ENCODE data around the gene DEAF1.

The DEAF1 gene

GRCh38 chr11:673866-674265, 21.2 kb downstream of the DEAF1 start:
- TF ChIP-seq REST (IDR thresholded peaks at IDR 0.05; ENCODE audit: insufficient read depth in 1 of 2, low read depth in 2 of 2, low read length in 2 of 2) = no peak
- TF ChIP-seq FOXP2 (optimal IDR thresholded peaks at IDR 0.05; ENCODE audit: borderline replicate concordance, extremely low read depth, extremely low read length, insufficient read depth) = no peak
- TF ChIP-seq SIN3A (IDR thresholded peaks at IDR 0.05; ENCODE audit: borderline replicate concordance, insufficient read depth, low read length) = no peak
- no peak for TF ChIP-seq POLR2AphosphoS5 (IDR thresholded peaks at IDR 0.05; ENCODE audit: low read depth, low read length)
- no peak for TF ChIP-seq TAF1 (IDR thresholded peaks at IDR 0.05; ENCODE audit: borderline replicate concordance, insufficient read depth, low read length)

- TF ChIP-seq POLR2AphosphoS5 (IDR thresholded peaks at IDR 0.05; ENCODE audit: low read depth, low read length) (no peak), REST (IDR thresholded peaks at IDR 0.05; ENCODE audit: insufficient read depth in 1 of 2, low read depth in 2 of 2, low read length in 2 of 2) (no peak), FOXP2 (optimal IDR thresholded peaks at IDR 0.05; ENCODE audit: borderline replicate concordance, extremely low read depth, extremely low read length, insufficient read depth) (no peak), TAF1 (IDR thresholded peaks at IDR 0.05; ENCODE audit: borderline replicate concordance, insufficient read depth, low read length) (no peak), SIN3A (IDR thresholded peaks at IDR 0.05; ENCODE audit: borderline replicate concordance, insufficient read depth, low read length) (no peak)
Observed at GRCh38 chr11:665704-666281, 29.2 kb downstream of the DEAF1 start.

GRCh38 chr11:665062-665703, 29.8 kb downstream of the DEAF1 start:
- no peak for TF ChIP-seq REST (IDR thresholded peaks at IDR 0.05; ENCODE audit: insufficient read depth in 1 of 2, low read depth in 2 of 2, low read length in 2 of 2)
- TF ChIP-seq POLR2AphosphoS5 (IDR thresholded peaks at IDR 0.05; ENCODE audit: low read depth, low read length) = no peak
- no peak for TF ChIP-seq TAF1 (IDR thresholded peaks at IDR 0.05; ENCODE audit: borderline replicate concordance, insufficient read depth, low read length)
- no peak for TF ChIP-seq SIN3A (IDR thresholded peaks at IDR 0.05; ENCODE audit: borderline replicate concordance, insufficient read depth, low read length)
- no peak for TF ChIP-seq FOXP2 (optimal IDR thresholded peaks at IDR 0.05; ENCODE audit: borderline replicate concordance, extremely low read depth, extremely low read length, insufficient read depth)

- no peak for TF ChIP-seq SIN3A (IDR thresholded peaks at IDR 0.05; ENCODE audit: borderline replicate concordance, insufficient read depth, low read length)
- TF ChIP-seq FOXP2 (optimal IDR thresholded peaks at IDR 0.05; ENCODE audit: borderline replicate concordance, extremely low read depth, extremely low read length, insufficient read depth) = peak; percentile 64
- TF ChIP-seq POLR2AphosphoS5 (IDR thresholded peaks at IDR 0.05; ENCODE audit: low read depth, low read length) = no peak
Observed at GRCh38 chr11:662689-663274, 32.2 kb downstream of the DEAF1 start.

GRCh38 chr11:660681-661444, 34.2 kb downstream of the DEAF1 start:
- no peak for TF ChIP-seq FOXP2 (optimal IDR thresholded peaks at IDR 0.05; ENCODE audit: borderline replicate concordance, extremely low read depth, extremely low read length, insufficient read depth)
- no peak for TF ChIP-seq SIN3A (IDR thresholded peaks at IDR 0.05; ENCODE audit: borderline replicate concordance, insufficient read depth, low read length)
- TF ChIP-seq POLR2AphosphoS5 (IDR thresholded peaks at IDR 0.05; ENCODE audit: low read depth, low read length) = no peak
- TF ChIP-seq REST (IDR thresholded peaks at IDR 0.05; ENCODE audit: insufficient read depth in 1 of 2, low read depth in 2 of 2, low read length in 2 of 2) = no peak
- TF ChIP-seq TAF1 (IDR thresholded peaks at IDR 0.05; ENCODE audit: borderline replicate concordance, insufficient read depth, low read length) = no peak

Measured in PFSK-1 (cell line).